SK-N-SH (cell line): ENCODE results near the gene GCLC. TPM values are rescaled to one million over a fixed set of nuclear protein-coding genes. Genes with fewer than 3 reads are reported as not detected.

Experiments
- CTCF ChIA-PET: fragments of 300-600, 350-600 bp; formaldehyde crosslinking; extraction: SDS; loops from one replicate; lab custom pipeline; 2021; lab: Yijun Ruan, JAX
- POLR2A ChIA-PET: fragments of 350-600 bp; sonication (Branson Sonifier 250); formaldehyde crosslinking; extraction: SDS; loops from one replicate; lab custom pipeline; 2020; ENCODE audit warnings: antibody characterized with exemption, inconsistent platforms; lab: Yijun Ruan, JAX
- DNase-seq: peaks from one replicate; pipeline ENCODE4 v3.0.0; 2012
- H2AFZ ChIP-seq: fragments of 200-600 bp; sonication (generic); 2 replicates; pipeline ENCODE4 v1.8.1; 2016; ENCODE audit warnings: antibody characterized with exemption, mild to moderate bottlenecking, low read depth
- H3F3A ChIP-seq: fragments of 200-600 bp; sonication (generic); replicated peaks from 2 replicates; pipeline ENCODE3; 2016; ENCODE audit warnings: antibody characterized with exemption, mild to moderate bottlenecking; ENCODE audit not compliant: insufficient read depth
- H3K27ac ChIP-seq, 2 experiments: fragments of 200-500 bp in 1 of 2; fragments of 200-600 bp in 1 of 2; sonication (Bioruptor generic) in 1 of 2; sonication (generic), shearing (Covaris generic) in 1 of 2; 2 replicates each; pipeline versions ENCODE4 v1.5.1 to v1.6.1; 2014 to 2016; ENCODE audit warnings: low read depth in 2 of 2, inconsistent platforms in 1 of 2, low read length in 1 of 2, mild to moderate bottlenecking in 1 of 2, mixed read lengths in 1 of 2
- H3K27me3 ChIP-seq: fragments of 200-600 bp; sonication (generic), shearing (Covaris generic); 2 replicates; pipeline ENCODE4 v1.6.1; 2016; ENCODE audit warnings: mixed run types; ENCODE audit not compliant: insufficient read depth
- H3K36me3 ChIP-seq, 2 experiments: fragments of 200-500 bp in 1 of 2; fragments of 200-600 bp in 1 of 2; sonication (Bioruptor generic) in 1 of 2; sonication (generic) in 1 of 2; replicated peaks in 1 of 2; 2 replicates each; pipeline versions ENCODE3 to v1.5.1; 2014 to 2016; ENCODE audit warnings: low read length in 1 of 2, mild to moderate bottlenecking in 1 of 2; ENCODE audit not compliant: insufficient read depth in 2 of 2, control insufficient read depth in 1 of 2
- H3K4me1 ChIP-seq, 2 experiments: fragments of 200-500 bp in 1 of 2; fragments of 200-600 bp in 1 of 2; sonication (Bioruptor generic) in 1 of 2; sonication (generic), shearing (Covaris generic) in 1 of 2; 2 replicates each; pipeline versions ENCODE4 v1.5.1 to v1.6.1; 2014 to 2016; ENCODE audit warnings: low read depth in 1 of 2, low read length in 1 of 2, mixed run types in 1 of 2; ENCODE audit not compliant: insufficient read depth in 2 of 2, control insufficient read depth in 1 of 2
- H3K4me2 ChIP-seq: fragments of 200-600 bp; sonication (generic), shearing (Covaris generic); 2 replicates; pipeline ENCODE4 v1.6.1; 2017; ENCODE audit warnings: mixed run types
- H3K4me3 ChIP-seq, 2 experiments: fragments of 200-500 bp in 1 of 2; fragments of 200-600 bp in 1 of 2; sonication (Bioruptor generic) in 1 of 2; sonication (generic), shearing (Covaris generic) in 1 of 2; 2 replicates each; pipeline versions ENCODE4 v1.5.1 to v1.8.1; 2014 to 2016; ENCODE audit warnings: low read depth in 2 of 2, inconsistent platforms in 1 of 2, low read length in 1 of 2, mild to moderate bottlenecking in 1 of 2, mixed read lengths in 1 of 2, moderate library complexity in 1 of 2
- H3K79me2 ChIP-seq: fragments of 200-600 bp; sonication (generic); 2 replicates; pipeline ENCODE4 v1.8.1; 2017; ENCODE audit warnings: mild to moderate bottlenecking; ENCODE audit not compliant: insufficient read depth
- H3K9ac ChIP-seq: fragments of 200-600 bp; sonication (generic); 2 replicates; pipeline ENCODE4 v1.6.1; 2017; ENCODE audit warnings: mixed run types
- H3K9me2 ChIP-seq: fragments of 200-600 bp; sonication (generic); 2 replicates; pipeline ENCODE4 v1.6.1; 2017; ENCODE audit warnings: mixed run types
- H3K9me3 ChIP-seq: fragments of 200-600 bp; sonication (generic); 2 replicates; pipeline ENCODE4 v1.6.1; 2017; ENCODE audit warnings: mixed run types, mild to moderate bottlenecking, moderate library complexity
- H4K20me1 ChIP-seq: fragments of 200-600 bp; sonication (generic); 2 replicates; pipeline ENCODE4 v1.6.1; 2017; ENCODE audit warnings: mild to moderate bottlenecking, mixed run types; ENCODE audit not compliant: insufficient read depth
- CHD2 ChIP-seq: fragments of 150-350 bp; IDR thresholded peaks from 2 replicates; pipeline ENCODE4 v1.6.1; 2018; ENCODE audit warnings: low read length; ENCODE audit not compliant: partially characterized antibody
- CTCF ChIP-seq: fragments of 200-600 bp; sonication (generic); IDR thresholded peaks from 2 replicates; pipeline ENCODE4 v1.6.1; 2017; ENCODE audit warnings: antibody characterized with exemption, mild to moderate bottlenecking, moderate library complexity
- ELF1 ChIP-seq: IDR thresholded peaks from 2 replicates; pipeline ENCODE4 v1.4.0; 2012
- EP300 ChIP-seq, 2 experiments: IDR thresholded peaks; 2 replicates each; pipeline versions ENCODE4 v1.4.0 to v1.6.1; 2012; ENCODE audit warnings: borderline replicate concordance in 1 of 2, low read depth in 1 of 2, low read length in 1 of 2
- EZH2phosphoT487 ChIP-seq: fragments of 200-600 bp; sonication (generic); IDR thresholded peaks from 2 replicates; pipeline ENCODE4 v1.6.1; 2017; ENCODE audit warnings: low read depth, mixed run types, mild to moderate bottlenecking, antibody characterized with exemption, moderate library complexity, borderline replicate concordance
- FOSL2 ChIP-seq: IDR thresholded peaks from 2 replicates; pipeline ENCODE4 v1.4.0; 2012; ENCODE audit warnings: low read depth, mild to moderate bottlenecking, moderate library complexity, borderline replicate concordance
- FOXM1 ChIP-seq: IDR thresholded peaks from 2 replicates; pipeline ENCODE4 v1.4.0; 2012; ENCODE audit warnings: low read depth, mild to moderate bottlenecking
- GABPA ChIP-seq: IDR thresholded peaks from 2 replicates; pipeline ENCODE4 v1.4.0; 2012; ENCODE audit warnings: low read depth, mild to moderate bottlenecking
- NRF1 ChIP-seq: IDR thresholded peaks from 2 replicates; pipeline ENCODE4 v1.6.1; 2012; ENCODE audit warnings: low read depth, mild to moderate bottlenecking, low read length
- RCOR1 ChIP-seq: fragments of 150-350 bp; IDR thresholded peaks from 2 replicates; pipeline ENCODE4 v1.6.1; 2017; ENCODE audit warnings: antibody characterized with exemption, low read length
- RFX5 ChIP-seq: IDR thresholded peaks from 2 replicates; pipeline ENCODE4 v1.6.1; 2012; ENCODE audit warnings: mild to moderate bottlenecking, improper control_type of control experiment, low read length
- RXRA ChIP-seq: IDR thresholded peaks from 2 replicates; pipeline ENCODE4 v1.4.0; 2012; ENCODE audit warnings: low read depth, mild to moderate bottlenecking, borderline replicate concordance
- TAF1 ChIP-seq: IDR thresholded peaks from 2 replicates; pipeline ENCODE4 v1.6.1; 2012; ENCODE audit warnings: low read depth, mild to moderate bottlenecking, low read length, moderate library complexity, borderline replicate concordance
- TCF12 ChIP-seq: IDR thresholded peaks from 2 replicates; pipeline ENCODE4 v1.4.0; 2012
- TEAD4 ChIP-seq: IDR thresholded peaks from 2 replicates; pipeline ENCODE4 v1.4.0; 2012; ENCODE audit warnings: mild to moderate bottlenecking, borderline replicate concordance; ENCODE audit not compliant: insufficient read depth
- USF1 ChIP-seq: IDR thresholded peaks from 2 replicates; pipeline ENCODE4 v1.4.0; 2012; ENCODE audit warnings: low read depth, borderline replicate concordance
- USF2 ChIP-seq: fragments of 150-350 bp; IDR thresholded peaks from 2 replicates; pipeline ENCODE4 v1.6.1; 2017; ENCODE audit warnings: antibody characterized with exemption, low read length, low read depth, borderline replicate concordance
- WGBS: methylation state at CpG from one replicate; pipeline ENCODE4 v1.1.6; 2017; ENCODE audit warnings: low lambda C conversion rate; 5-methylcytosine and 5-hydroxymethylcytosine counted together
- polyA plus RNA-seq, 3 experiments: library from polyadenylated mRNA; depleted of rRNA; stranded (reverse); fragments of >200 nt; gene quantifications; 2 replicates each; pipeline ENCODE4 v1.2.3, GENCODE V29; 2012

The GCLC gene
- polyA plus RNA-seq, 1 of the 3 experiments (the other 2 are of a cell fraction) = 7.5 TPM

GRCh38 chr6:53513519-53513966, 31.4 kb downstream of the GCLC start:
- H3K4me2 ChIP-seq = no peak overlapping the region
- no peak overlapping the region for H2AFZ ChIP-seq
- H4K20me1 ChIP-seq = no peaks in the 10 kb centered on the region
- H3K36me3 ChIP-seq = peaks cover 0 to 30% of the 10 kb centered on the region in 2 experiments
- DNase-seq = no peak
- ChIA-PET POLR2A (no interaction called here), CTCF (interaction anchor here (1.1 to 2.2 kb wide), 7 partner anchors 11 to 215 kb away, joined by 3 to 14 read pairs (median 4); no protein-coding TSS in a partner anchor)
- H3K9me2 ChIP-seq = no peaks in the 10 kb centered on the region
- TF ChIP-seq NRF1 (no peak), USF1 (no peak), CHD2 (no peak), FOSL2 (no peak), EP300 (IDR thresholded peaks at IDR 0.05; ENCODE audit: borderline replicate concordance in 1 of 2, low read depth in 1 of 2, low read length in 1 of 2) (no peak), USF2 (no peak), TAF1 (no peak), CTCF (no peak), TCF12 (no peak), RXRA (no peak), RCOR1 (no peak), RFX5 (no peak), FOXM1 (no peak), GABPA (no peak), EZH2phosphoT487 (no peak), ELF1 (no peak), TEAD4 (no peak)
- no peak overlapping the region for H3K27ac ChIP-seq
- WGBS = 88% methylated on average over 2 of the region's 2 CpGs
- H3K4me1 ChIP-seq = no peaks in the 10 kb centered on the region; a peak in 2 of 4 replicates
- H3K4me3 ChIP-seq = no peak overlapping the region
- no peaks in the 10 kb centered on the region for H3K79me2 ChIP-seq
- no peaks in the 10 kb centered on the region for H3F3A ChIP-seq
- H3K27me3 ChIP-seq = no peaks in the 10 kb centered on the region
- no peaks in the 10 kb centered on the region for H3K9me3 ChIP-seq
- H3K9ac ChIP-seq = no peak overlapping the region
